ENCODE results near the gene RABGAP1.

GRCh38 chr9:123065196-123065595 lies 124.4 kb downstream of the RABGAP1 start:
- no peak for TF ChIP-seq EZH2 (IDR thresholded peaks at IDR 0.05; ENCODE audit: insufficient read depth, low read length)
- no peak for TF ChIP-seq CTCF (IDR thresholded peaks at IDR 0.05; ENCODE audit: insufficient read depth, low read depth, low read length)

Measured in astrocyte (in vitro differentiated cells and primary cell).